HCT116 (cell line): Measurements from ENCODE around the gene YBEY. TPM values are rescaled to one million over a fixed set of nuclear protein-coding genes. Genes with fewer than 3 reads are reported as not detected.

Experiments
- ATAC-seq: fragments of 200-7000 bp; cut with Tn5 transposase; 2 replicates; pipeline ENCODE4 v1.9.1; 2020; ENCODE audit warnings: mild to moderate bottlenecking, moderate library complexity
- BruUV-seq: library from RNA; stranded (reverse); fragments of 400-500 nt; replicated peaks from 2 replicates; lab custom pipeline; 2021; lab: Mats Ljungman, UMichigan
- CTCF ChIA-PET: fragments of 300-600 bp; sonication (Branson Sonifier 250); formaldehyde crosslinking; loops from one replicate; lab custom pipeline; 2021; ENCODE audit warnings: antibody characterized with exemption; lab: Charles Lee
- POLR2A ChIA-PET: fragments of 300-600, 350-600 bp; sonication (Branson Sonifier 250); formaldehyde crosslinking; loops from one replicate; lab custom pipeline; 2021; ENCODE audit warnings: antibody characterized with exemption; lab: Charles Lee
- RAD21 ChIA-PET, 2 experiments: fragments of 300-600 bp; sonication (Branson Sonifier 250); formaldehyde crosslinking; loops; one replicate each; lab custom pipeline; 2023; ENCODE audit warnings: low total read pairs in 2 of 2; ENCODE audit not compliant: uncharacterized antibody in 2 of 2, unreplicated experiment in 2 of 2, low non-redundant PET in 1 of 2; lab: Charles Lee
- DNase-seq: peaks from one replicate; pipeline ENCODE4 v3.0.0-alpha.2; 2010; ENCODE audit warnings: low read depth, low spot score
- H2AFZ ChIP-seq: fragments of 200-600 bp; shearing (Covaris generic), sonication (generic); 2 replicates; pipeline ENCODE4 v1.6.1; 2017; ENCODE audit warnings: low read depth, mixed run types, mixed read lengths, antibody characterized with exemption, low read length; ENCODE audit not compliant: poor library complexity, severe bottlenecking
- H3K27ac ChIP-seq: 2 replicates; pipeline ENCODE4 v1.5.1; 2012; ENCODE audit warnings: low read depth, low read length
- H3K27me3 ChIP-seq: fragments of 200-600 bp; sonication (generic); 2 replicates; pipeline ENCODE4 v1.6.1; 2016; ENCODE audit warnings: mixed run types, low read length, mixed read lengths; ENCODE audit not compliant: insufficient read depth
- H3K36me3 ChIP-seq, 2 experiments: fragments of 200-500 bp in 1 of 2; fragments of 200-600 bp in 1 of 2; sonication (Bioruptor generic) in 1 of 2; sonication (generic) in 1 of 2; 2 replicates each; pipeline versions ENCODE4 v1.5.1 to v1.6.1; 2014 to 2016; ENCODE audit warnings: low read length in 2 of 2, inconsistent platforms in 1 of 2, mixed read lengths in 1 of 2, mixed run types in 1 of 2; ENCODE audit not compliant: insufficient read depth in 2 of 2, control insufficient read depth in 1 of 2
- H3K4me1 ChIP-seq, 2 experiments: fragments of 200-600 bp in 1 of 2; sonication (generic) in 1 of 2; 2 replicates each; pipeline versions ENCODE4 v1.5.1 to v1.6.1; 2012 to 2017; ENCODE audit warnings: low read length in 2 of 2, inconsistent platforms in 1 of 2, mild to moderate bottlenecking in 1 of 2, mixed read lengths in 1 of 2, mixed run types in 1 of 2, moderate library complexity in 1 of 2; ENCODE audit not compliant: insufficient read depth in 2 of 2, control insufficient read depth in 1 of 2
- H3K4me2 ChIP-seq: fragments of 200-600 bp; sonication (generic); 2 replicates; pipeline ENCODE4 v1.6.1; 2017; ENCODE audit warnings: mixed run types, low read length, mixed read lengths
- H3K4me3 ChIP-seq, 2 experiments: fragments of 200-600 bp in 1 of 2; sonication (generic) in 1 of 2; replicated peaks in 1 of 2; 2 replicates each; pipeline ENCODE4 v1.5.1; 2011 to 2016; ENCODE audit warnings: low read length in 2 of 2, control low read depth in 1 of 2, low read depth in 1 of 2, mild to moderate bottlenecking in 1 of 2, mixed read lengths in 1 of 2, mixed run types in 1 of 2
- H3K79me2 ChIP-seq: fragments of 200-600 bp; sonication (generic); 2 replicates; pipeline ENCODE4 v1.6.1; 2017; ENCODE audit warnings: mild to moderate bottlenecking, mixed run types, low read length, moderate library complexity, mixed read lengths; ENCODE audit not compliant: insufficient read depth
- H3K9ac ChIP-seq: fragments of 200-600 bp; sonication (generic); 2 replicates; pipeline ENCODE4 v1.6.1; 2016; ENCODE audit warnings: low read length, mixed read lengths
- H3K9me2 ChIP-seq: fragments of 200-600 bp; sonication (generic), shearing (Covaris generic); 2 replicates; pipeline ENCODE4 v1.6.1; 2017; ENCODE audit warnings: mixed run types, mild to moderate bottlenecking, moderate library complexity; ENCODE audit not compliant: insufficient read depth
- H3K9me3 ChIP-seq, 2 experiments: fragments of 200-500 bp in 1 of 2; fragments of 200-600 bp in 1 of 2; sonication (Bioruptor generic) in 1 of 2; sonication (generic) in 1 of 2; 2 replicates each; pipeline ENCODE4 v1.6.1; 2014 to 2017; ENCODE audit warnings: low read length in 2 of 2, mixed read lengths in 2 of 2, inconsistent platforms in 1 of 2, low read depth in 1 of 2, mild to moderate bottlenecking in 1 of 2, mixed run types in 1 of 2, moderate library complexity in 1 of 2; ENCODE audit not compliant: control insufficient read depth in 1 of 2, insufficient read depth in 1 of 2
- H4K20me1 ChIP-seq: fragments of 200-600 bp; sonication (generic), shearing (Covaris generic); 2 replicates; pipeline ENCODE4 v1.6.1; 2017; ENCODE audit warnings: mixed run types, mild to moderate bottlenecking, moderate library complexity; ENCODE audit not compliant: insufficient read depth
- CBX3 ChIP-seq: IDR thresholded peaks from 2 replicates; pipeline ENCODE4 v1.6.1; 2012; ENCODE audit warnings: low read depth
- CEBPB ChIP-seq: IDR thresholded peaks from 2 replicates; pipeline ENCODE4 v1.6.1; 2012; ENCODE audit warnings: low read depth
- CTCF ChIP-seq, 3 experiments: fragments of 200-600 bp in 1 of 3; sonication (generic) in 1 of 3; IDR thresholded peaks in 2 of 3; conservative IDR thresholded peaks in 1 of 3; 2 replicates each; pipeline ENCODE4 v1.5.1; 2012 to 2017; ENCODE audit warnings: low read depth in 2 of 3, low read length in 2 of 3, antibody characterized with exemption in 1 of 3, borderline replicate concordance in 1 of 3, control low read depth in 1 of 3, mild to moderate bottlenecking in 1 of 3, mixed read lengths in 1 of 3, mixed run types in 1 of 3, moderate library complexity in 1 of 3; ENCODE audit not compliant: insufficient read depth in 1 of 3
- EGR1 ChIP-seq: IDR thresholded peaks from 2 replicates; pipeline ENCODE4 v1.6.1; 2012; ENCODE audit warnings: low read depth
- ELF1 ChIP-seq: IDR thresholded peaks from 2 replicates; pipeline ENCODE4 v1.6.1; 2012; ENCODE audit warnings: low read depth, borderline replicate concordance
- EZH2 ChIP-seq: fragments of 200-600 bp; sonication (generic); IDR thresholded peaks from 2 replicates; pipeline ENCODE4 v1.6.1; 2017; ENCODE audit warnings: antibody characterized with exemption, mixed run types
- EZH2phosphoT487 ChIP-seq: fragments of 200-600 bp; IDR thresholded peaks from 2 replicates; pipeline ENCODE4 v1.6.1; 2018; ENCODE audit warnings: antibody characterized with exemption, borderline replicate concordance
- FOSL1 ChIP-seq: IDR thresholded peaks from 2 replicates; pipeline ENCODE4 v1.6.1; 2012; ENCODE audit warnings: low read depth
- JUND ChIP-seq: IDR thresholded peaks from 2 replicates; pipeline ENCODE4 v1.6.1; 2012
- MAX ChIP-seq: IDR thresholded peaks from 2 replicates; pipeline ENCODE4 v1.6.1; 2012
- POLR2AphosphoS5 ChIP-seq: IDR thresholded peaks from 2 replicates; pipeline ENCODE4 v1.6.1; 2011; ENCODE audit warnings: mild to moderate bottlenecking, low read depth, low read length, moderate library complexity
- RAD21 ChIP-seq: IDR thresholded peaks from 2 replicates; pipeline ENCODE4 v1.6.1; 2012; ENCODE audit warnings: low read depth, mild to moderate bottlenecking
- REST ChIP-seq: IDR thresholded peaks from 2 replicates; pipeline ENCODE4 v1.6.1; 2012; ENCODE audit warnings: low read depth
- SIN3A ChIP-seq: IDR thresholded peaks from 2 replicates; pipeline ENCODE4 v1.6.1; 2012; ENCODE audit warnings: low read depth
- SRF ChIP-seq: IDR thresholded peaks from 2 replicates; pipeline ENCODE4 v1.6.1; 2012; ENCODE audit warnings: low read depth
- TCF7L2 ChIP-seq: IDR thresholded peaks from 2 replicates; pipeline ENCODE4 v1.7.0; 2011; ENCODE audit warnings: borderline replicate concordance, inconsistent platforms; ENCODE audit not compliant: insufficient read depth, insufficient read length; ENCODE audit errors: extremely low read depth
- YY1 ChIP-seq: IDR thresholded peaks from 2 replicates; pipeline ENCODE4 v1.6.1; 2011; ENCODE audit warnings: low read length, low read depth, moderate library complexity, mild to moderate bottlenecking; ENCODE audit not compliant: insufficient replicate concordance; ENCODE audit errors: extremely low read depth
- ZBTB33 ChIP-seq: IDR thresholded peaks from 2 replicates; pipeline ENCODE4 v1.6.1; 2011; ENCODE audit warnings: mild to moderate bottlenecking, low read length, moderate library complexity; ENCODE audit not compliant: insufficient replicate concordance; ENCODE audit errors: extremely low read depth
- ZNF274 ChIP-seq: fragments of 200-500 bp; sonication (Bioruptor generic); IDR thresholded peaks from 2 replicates; pipeline ENCODE4 v1.6.1; 2014; ENCODE audit warnings: mild to moderate bottlenecking, low read depth, low read length, inconsistent platforms
- intact Hi-C: fragments of 100-400 bp; cut with micrococcal nuclease; formaldehyde crosslinking; loops from 2 replicates; pipeline ENCODE4 v1.10.0; 2022
- total RNA-seq: library from RNA; stranded (reverse); gene quantifications from one replicate; pipeline ENCODE4 v1.2.1, GENCODE V29; 2021; ENCODE audit not compliant: unreplicated experiment

The YBEY gene
- total RNA-seq, 1 experiment from 2014 or later: 31.5 TPM

GRCh38 chr21:46328151-46328550 lies 42.0 kb downstream of the YBEY start:
- Histone ChIP-seq H3K4me1 (peaks cover 11 to 26% of the 10 kb centered on the region in 2 experiments), H3K9me2 (no peaks in the 10 kb centered on the region), H3K9ac (no peak overlapping the region), H3K27me3 (no peaks in the 10 kb centered on the region), H4K20me1 (no peaks in the 10 kb centered on the region), H3K36me3 (peaks cover 16 to 29% of the 10 kb centered on the region in 2 experiments; a peak in 3 of 4 replicates), H3K4me3 (no peak overlapping the region), H3K27ac (no peak overlapping the region), H3K79me2 (peaks cover 73% of the 10 kb centered on the region), H3K9me3 (no peaks in the 10 kb centered on the region), H3K4me2 (no peak overlapping the region), H2AFZ (no peak overlapping the region)
- no peak for TF ChIP-seq CTCF (IDR thresholded peaks at IDR 0.05 in 2 of 3, conservative IDR thresholded peaks at IDR 0.05 in 1 of 3; ENCODE audit: borderline replicate concordance in 1 of 3, insufficient read depth in 1 of 3, low read depth in 2 of 3, low read length in 2 of 3)
- TF ChIP-seq REST: no peak
- TF ChIP-seq SIN3A: no peak
- TF ChIP-seq SRF: no peak
- TF ChIP-seq FOSL1: no peak
- TF ChIP-seq TCF7L2: no peak
- TF ChIP-seq ELF1: no peak
- TF ChIP-seq MAX: no peak
- no peak for TF ChIP-seq CBX3
- no peak for TF ChIP-seq JUND
- TF ChIP-seq EZH2phosphoT487: no peak
- TF ChIP-seq YY1: no peak
- no peak for TF ChIP-seq POLR2AphosphoS5
- no peak for TF ChIP-seq EZH2
- TF ChIP-seq ZNF274: no peak
- no peak for TF ChIP-seq EGR1
- TF ChIP-seq CEBPB: no peak
- TF ChIP-seq RAD21: no peak
- no peak for TF ChIP-seq ZBTB33
- ATAC-seq: no peak
- intact Hi-C loops: loop anchor here (5.0 to 10.0 kb wide), 3 partner anchors 129 to 353 kb away; partner anchors contain the start of gene DIP2A
- BruUV-seq: no TSS peak
- no peak for DNase-seq
- ChIA-PET CTCF (no interaction called here), RAD21 (no interaction called here), POLR2A (no interaction called here)
